Measurements from ENCODE around the gene IFNE. TPM values are rescaled to one million over a fixed set of nuclear protein-coding genes. Genes with fewer than 3 reads are reported as not detected.

IFNE gene
- total RNA-seq, 1 donor from 2014 or later, result not detected

GRCh38 chr9:21516796-21517195, 34.7 kb upstream of the IFNE start:
- Mint-ChIP-seq H3K27me3 (ENCODE audit: low read depth) (peaks cover 19% of the 10 kb centered on the region), H3K36me3 (ENCODE audit: low read depth) (no peaks in the 10 kb centered on the region), H3K4me3 (ENCODE audit: unreplicated experiment) (no peak overlapping the region), H3K27ac (ENCODE audit: unreplicated experiment) (no peak overlapping the region), H3K4me1 (ENCODE audit: low read depth) (no peaks in the 10 kb centered on the region), H3K9me3 (ENCODE audit: low read depth) (peaks cover 2% of the 10 kb centered on the region)
- TF ChIP-seq, protein P1, sequence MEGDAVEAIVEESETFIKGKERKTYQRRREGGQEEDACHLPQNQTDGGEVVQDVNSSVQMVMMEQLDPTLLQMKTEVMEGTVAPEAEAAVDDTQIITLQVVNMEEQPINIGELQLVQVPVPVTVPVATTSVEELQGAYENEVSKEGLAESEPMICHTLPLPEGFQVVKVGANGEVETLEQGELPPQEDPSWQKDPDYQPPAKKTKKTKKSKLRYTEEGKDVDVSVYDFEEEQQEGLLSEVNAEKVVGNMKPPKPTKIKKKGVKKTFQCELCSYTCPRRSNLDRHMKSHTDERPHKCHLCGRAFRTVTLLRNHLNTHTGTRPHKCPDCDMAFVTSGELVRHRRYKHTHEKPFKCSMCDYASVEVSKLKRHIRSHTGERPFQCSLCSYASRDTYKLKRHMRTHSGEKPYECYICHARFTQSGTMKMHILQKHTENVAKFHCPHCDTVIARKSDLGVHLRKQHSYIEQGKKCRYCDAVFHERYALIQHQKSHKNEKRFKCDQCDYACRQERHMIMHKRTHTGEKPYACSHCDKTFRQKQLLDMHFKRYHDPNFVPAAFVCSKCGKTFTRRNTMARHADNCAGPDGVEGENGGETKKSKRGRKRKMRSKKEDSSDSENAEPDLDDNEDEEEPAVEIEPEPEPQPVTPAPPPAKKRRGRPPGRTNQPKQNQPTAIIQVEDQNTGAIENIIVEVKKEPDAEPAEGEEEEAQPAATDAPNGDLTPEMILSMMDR (IDR thresholded peaks at IDR 0.05), result no peak
- no peak for DNase-seq (ENCODE audit: low spot score)

DNA sequence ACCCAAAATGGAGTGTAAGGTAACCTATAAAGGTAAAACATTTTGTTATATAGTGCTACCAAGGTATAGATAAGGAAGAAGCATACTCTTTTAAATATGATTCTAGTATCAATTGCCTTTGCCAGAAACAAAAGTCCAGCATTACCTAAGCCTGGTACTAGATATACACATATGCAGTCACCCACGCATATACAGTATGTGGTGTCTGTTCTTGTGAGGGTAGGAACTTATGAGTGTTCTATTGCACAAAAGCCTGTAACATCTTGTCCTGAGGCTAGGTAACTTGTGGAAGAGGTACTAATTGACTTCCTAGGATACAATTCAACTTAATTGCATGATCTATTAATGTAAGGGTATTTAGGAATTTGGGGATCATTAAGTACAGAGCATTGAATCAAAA, 31.3 kb upstream of the IFNE start:
- Mint-ChIP-seq H3K9me3 (ENCODE audit: low read depth) (no peaks in the 10 kb centered on the region), H3K36me3 (ENCODE audit: low read depth) (no peaks in the 10 kb centered on the region), H3K27ac (ENCODE audit: unreplicated experiment) (no peak overlapping the region), H3K4me3 (ENCODE audit: unreplicated experiment) (no peak overlapping the region), H3K27me3 (ENCODE audit: low read depth) (peaks cover 16% of the 10 kb centered on the region), H3K4me1 (ENCODE audit: low read depth) (no peaks in the 10 kb centered on the region)
- TF ChIP-seq, protein P1 (IDR thresholded peaks at IDR 0.05), result no peak
- DNase-seq (ENCODE audit: low spot score), result no peak

- Mint-ChIP-seq H3K27me3 (ENCODE audit: low read depth) (peaks cover 12% of the 10 kb centered on the region), H3K27ac (ENCODE audit: unreplicated experiment) (no peak overlapping the region), H3K9me3 (ENCODE audit: low read depth) (no peaks in the 10 kb centered on the region), H3K36me3 (ENCODE audit: low read depth) (no peaks in the 10 kb centered on the region), H3K4me3 (ENCODE audit: unreplicated experiment) (no peak overlapping the region), H3K4me1 (ENCODE audit: low read depth) (peaks cover 7% of the 10 kb centered on the region)
- TF ChIP-seq, protein P1 (IDR thresholded peaks at IDR 0.05), result no peak
- no peak for DNase-seq (ENCODE audit: low spot score)
These were observed 28.7 kb upstream of the IFNE start for GRCh38 chr9:21510806-21511205.

DNA sequence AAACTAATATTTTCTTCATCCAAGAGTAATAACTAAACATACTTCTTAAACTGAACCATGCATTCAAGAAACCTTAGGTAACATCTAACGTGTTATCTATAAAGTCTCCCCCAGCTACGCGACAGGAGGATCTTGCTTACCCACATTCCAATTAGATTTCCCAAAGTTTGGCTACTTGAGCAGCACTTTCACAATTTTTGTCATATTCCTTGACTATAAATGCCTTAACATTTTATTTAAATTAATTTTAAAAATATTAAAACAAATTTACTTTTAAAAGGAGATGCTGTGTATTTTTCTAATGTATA, 25.3 kb upstream of the IFNE start:
- Mint-ChIP-seq H3K27me3 (ENCODE audit: low read depth) (peaks cover 16% of the 10 kb centered on the region), H3K36me3 (ENCODE audit: low read depth) (no peaks in the 10 kb centered on the region), H3K4me3 (ENCODE audit: unreplicated experiment) (no peak overlapping the region), H3K9me3 (ENCODE audit: low read depth) (no peaks in the 10 kb centered on the region), H3K4me1 (ENCODE audit: low read depth) (peaks cover 7% of the 10 kb centered on the region), H3K27ac (ENCODE audit: unreplicated experiment) (no peak overlapping the region)
- no peak for DNase-seq (ENCODE audit: low spot score)
- TF ChIP-seq, protein P1 (IDR thresholded peaks at IDR 0.05), result no peak

- H3K4me1 Mint-ChIP-seq (ENCODE audit: low read depth), result peaks cover 7% of the 10 kb centered on the region
- DNase-seq (ENCODE audit: low spot score), result no peak
- no peaks in the 10 kb centered on the region for H3K36me3 Mint-ChIP-seq (ENCODE audit: low read depth)
- H3K27me3 Mint-ChIP-seq (ENCODE audit: low read depth), result peaks cover 20% of the 10 kb centered on the region
- no peak overlapping the region for H3K27ac Mint-ChIP-seq (ENCODE audit: unreplicated experiment)
- TF ChIP-seq, protein P1 (IDR thresholded peaks at IDR 0.05), result no peak
- H3K9me3 Mint-ChIP-seq (ENCODE audit: low read depth), result no peaks in the 10 kb centered on the region
- H3K4me3 Mint-ChIP-seq (ENCODE audit: unreplicated experiment), result no peak overlapping the region
These were observed 24.7 kb upstream of the IFNE start for GRCh38 chr9:21506626-21507482.

Data from chondrocyte (in vitro differentiated cells).